Body of pancreas (tissue), 4 donors: Measurements from ENCODE around the gene RASA3.

Experiments
- POLR2A ChIP-seq, 3 donors: fragments of 450-650 bp; IDR thresholded peaks; one replicate each; pipeline ENCODE4 v1.6.1; 2016; ENCODE audit warnings: antibody characterized with exemption in 3 of 3, mild to moderate bottlenecking in 2 of 3
- TF ChIP-seq, protein P1 (sequence below), 7 experiments: fragments of 450-650 bp in 4 of 7; fragments of 200-600 bp in 3 of 7; sonication (generic) in 3 of 7; IDR thresholded peaks; one replicate each; pipeline ENCODE4 v1.5.1; 2016 to 2019; ENCODE audit warnings: antibody characterized with exemption in 7 of 7

- no peak for TF ChIP-seq POLR2A (IDR thresholded peaks at IDR 0.05)
- TF ChIP-seq, protein P1, sequence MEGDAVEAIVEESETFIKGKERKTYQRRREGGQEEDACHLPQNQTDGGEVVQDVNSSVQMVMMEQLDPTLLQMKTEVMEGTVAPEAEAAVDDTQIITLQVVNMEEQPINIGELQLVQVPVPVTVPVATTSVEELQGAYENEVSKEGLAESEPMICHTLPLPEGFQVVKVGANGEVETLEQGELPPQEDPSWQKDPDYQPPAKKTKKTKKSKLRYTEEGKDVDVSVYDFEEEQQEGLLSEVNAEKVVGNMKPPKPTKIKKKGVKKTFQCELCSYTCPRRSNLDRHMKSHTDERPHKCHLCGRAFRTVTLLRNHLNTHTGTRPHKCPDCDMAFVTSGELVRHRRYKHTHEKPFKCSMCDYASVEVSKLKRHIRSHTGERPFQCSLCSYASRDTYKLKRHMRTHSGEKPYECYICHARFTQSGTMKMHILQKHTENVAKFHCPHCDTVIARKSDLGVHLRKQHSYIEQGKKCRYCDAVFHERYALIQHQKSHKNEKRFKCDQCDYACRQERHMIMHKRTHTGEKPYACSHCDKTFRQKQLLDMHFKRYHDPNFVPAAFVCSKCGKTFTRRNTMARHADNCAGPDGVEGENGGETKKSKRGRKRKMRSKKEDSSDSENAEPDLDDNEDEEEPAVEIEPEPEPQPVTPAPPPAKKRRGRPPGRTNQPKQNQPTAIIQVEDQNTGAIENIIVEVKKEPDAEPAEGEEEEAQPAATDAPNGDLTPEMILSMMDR (IDR thresholded peaks at IDR 0.05), result no peak
Measured at GRCh38 chr13:114059946-114060860, 72.2 kb downstream of the RASA3 start.
